Ovary (tissue), 9 donors: ENCODE results near the gene MTSS2. TPM values are rescaled to one million over a fixed set of nuclear protein-coding genes. Genes with fewer than 3 reads are reported as not detected.

Experiments used
- DNase-seq, 5 donors: peaks; one replicate each; pipeline ENCODE4 v3.0.0-alpha.2; 2019 to 2020
- H3K27ac ChIP-seq, 2 donors: fragments of 200-600 bp; one replicate each; pipeline versions ENCODE4 v1.5.1 to v1.8.0; 2019 to 2022
- H3K27me3 ChIP-seq: fragments of 200-600 bp; one replicate; pipeline ENCODE4 v1.8.0; 2022
- H3K36me3 ChIP-seq: fragments of 200-600 bp; sonication (generic); one replicate; pipeline ENCODE4 v1.5.1; 2019
- H3K4me1 ChIP-seq: one replicate; pipeline ENCODE4 v1.8.1; 2013; ENCODE audit warnings: mild to moderate bottlenecking, moderate library complexity; ENCODE audit not compliant: insufficient read depth
- H3K4me3 ChIP-seq: fragments of 200-600 bp; sonication (generic); one replicate; pipeline ENCODE4 v1.5.1; 2017
- H3K9me3 ChIP-seq, 2 donors: fragments of 200-600 bp in 1 of 2; sonication (generic) in 1 of 2; one replicate each; pipeline versions ENCODE4 v1.5.1 to v1.8.1; 2013 to 2019; ENCODE audit warnings: mild to moderate bottlenecking in 1 of 2, moderate library complexity in 1 of 2
- EP300 ChIP-seq: sonication (generic); formaldehyde crosslinking; IDR thresholded peaks from one replicate; pipeline ENCODE4 v1.6.1; 2017; ENCODE audit warnings: antibody characterized with exemption
- POLR2A ChIP-seq: fragments of 450-650 bp; IDR thresholded peaks from one replicate; pipeline ENCODE4 v1.6.1; 2017; ENCODE audit warnings: antibody characterized with exemption, mild to moderate bottlenecking, moderate library complexity
- WGBS, 3 donors: extraction: QIAGEN DNeasy Blood & Tissue Kit in 1 of 3; methylation state at CpG; one replicate each; pipeline versions ENCODE4 v1.1.5 to v1.1.7; 2013 to 2017; 5-methylcytosine and 5-hydroxymethylcytosine counted together
- intact Hi-C, 4 donors: fragments of 100-400 bp; cut with DNase I; formaldehyde crosslinking; loops; one replicate each; pipeline versions ENCODE4 v1.11.0 to v1.15.1; 2022 to 2023
- polyA plus RNA-seq, 2 donors: library from polyadenylated mRNA; stranded (reverse); fragments of 200-250 nt in 1 of 2; fragments of 350-450 nt in 1 of 2; fragmentation: Illumina TruSeq in 1 of 2; extraction: RNeasy Lipid Tissue Mini Kit (QIAGEN cat#74804) in 1 of 2; gene quantifications; one replicate each; pipeline ENCODE4 v1.2.3, GENCODE V29; 2013 to 2014
- total RNA-seq, 7 donors: library from RNA; depleted of rRNA in 2 of 7; stranded (reverse); fragments of >200 nt in 2 of 7; fragmentation: NEBNext Ultra II Directional in 3 of 7; extraction: Animal tissue kit (Norgen Biotek cat#: 25700) in 3 of 7; gene quantifications; one replicate each; pipeline versions ENCODE4 v1.1.0 to v1.2.4, GENCODE V29; 2016 to 2023
- TF ChIP-seq, protein P1 (sequence below), 3 donors: fragments of 450-650 bp in 2 of 3; fragments of 200-600 bp in 1 of 3; IDR thresholded peaks; one replicate each; pipeline versions ENCODE4 v1.5.1 to v1.8.0; 2016 to 2022; ENCODE audit warnings: antibody characterized with exemption in 3 of 3, mild to moderate bottlenecking in 1 of 3
- donor health status: DM: no; HTN: no; CAD: no; lungs with moderate emphysema.
- donor health status: DM: no; HTN: no; CAD: no.
- donor health status: Bipolar disorder and iron deficiency.
- donor health status: DM: yes; HTN: yes; CAD: no.
- donor health status: DM: no; HTN: no; CAD: no.
- donor health status: DM: yes; HTN: yes; CAD: no.

Gene MTSS2
- total and polyA plus RNA-seq, 9 donors: 8.4 to 93.5 (median 40.2) TPM

DNA sequence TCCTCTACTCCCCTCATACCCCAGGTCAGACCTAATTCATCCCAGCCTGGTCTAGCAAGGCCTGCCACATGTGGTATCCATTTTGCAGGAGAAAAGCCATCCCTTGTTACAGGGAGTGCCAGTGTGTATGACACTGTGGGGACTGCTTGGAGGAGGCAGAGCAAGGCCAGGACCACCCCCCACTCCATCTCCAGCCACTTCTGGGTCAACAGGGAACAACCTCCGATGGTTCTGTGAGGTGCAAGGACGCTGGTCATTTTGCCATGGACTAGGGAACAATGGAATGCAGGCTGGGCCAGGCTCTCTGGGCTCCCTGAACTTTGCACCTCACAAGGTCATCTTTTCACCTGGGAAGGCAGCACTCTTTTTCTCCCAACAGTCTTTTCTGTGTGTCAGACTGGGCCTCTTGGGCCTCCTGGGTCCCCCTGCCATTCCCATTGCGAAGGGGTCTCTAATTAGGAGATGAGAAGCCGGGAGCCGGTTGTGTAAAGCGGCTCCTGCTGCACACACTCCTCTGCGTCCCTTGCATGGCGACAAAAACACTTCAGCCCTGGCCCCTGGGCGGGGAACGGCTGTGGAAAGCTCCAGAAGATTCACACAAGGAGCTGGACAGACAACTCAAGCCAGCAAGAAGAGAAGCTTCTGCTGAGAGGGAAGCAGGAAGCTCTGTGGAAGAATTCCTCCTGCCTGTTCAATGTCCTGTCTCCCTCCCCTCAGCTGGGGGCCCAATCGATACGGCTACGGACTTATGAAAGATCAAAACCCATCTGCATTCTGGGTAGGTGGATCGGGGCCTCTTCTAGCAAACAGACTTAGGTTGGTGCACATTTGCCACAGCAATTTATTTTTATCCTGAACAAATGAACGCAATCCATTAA lies 38.5 kb upstream of the MTSS2 start:
- H3K4me1 ChIP-seq: peaks cover 26% of the 10 kb centered on the region
- H3K27ac ChIP-seq: peak overlapping the region; percentile 49 to 86
- no peak for TF ChIP-seq EP300
- TF ChIP-seq POLR2A: no peak
- TF ChIP-seq, protein P1, sequence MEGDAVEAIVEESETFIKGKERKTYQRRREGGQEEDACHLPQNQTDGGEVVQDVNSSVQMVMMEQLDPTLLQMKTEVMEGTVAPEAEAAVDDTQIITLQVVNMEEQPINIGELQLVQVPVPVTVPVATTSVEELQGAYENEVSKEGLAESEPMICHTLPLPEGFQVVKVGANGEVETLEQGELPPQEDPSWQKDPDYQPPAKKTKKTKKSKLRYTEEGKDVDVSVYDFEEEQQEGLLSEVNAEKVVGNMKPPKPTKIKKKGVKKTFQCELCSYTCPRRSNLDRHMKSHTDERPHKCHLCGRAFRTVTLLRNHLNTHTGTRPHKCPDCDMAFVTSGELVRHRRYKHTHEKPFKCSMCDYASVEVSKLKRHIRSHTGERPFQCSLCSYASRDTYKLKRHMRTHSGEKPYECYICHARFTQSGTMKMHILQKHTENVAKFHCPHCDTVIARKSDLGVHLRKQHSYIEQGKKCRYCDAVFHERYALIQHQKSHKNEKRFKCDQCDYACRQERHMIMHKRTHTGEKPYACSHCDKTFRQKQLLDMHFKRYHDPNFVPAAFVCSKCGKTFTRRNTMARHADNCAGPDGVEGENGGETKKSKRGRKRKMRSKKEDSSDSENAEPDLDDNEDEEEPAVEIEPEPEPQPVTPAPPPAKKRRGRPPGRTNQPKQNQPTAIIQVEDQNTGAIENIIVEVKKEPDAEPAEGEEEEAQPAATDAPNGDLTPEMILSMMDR (IDR thresholded peaks at IDR 0.05): no peak
- no peaks in the 10 kb centered on the region for H3K27me3 ChIP-seq
- intact Hi-C loops: no loop called here
- H3K9me3 ChIP-seq: no peaks in the 10 kb centered on the region
- no peaks in the 10 kb centered on the region for H3K36me3 ChIP-seq
- 92 to 95% (median 94%) methylated on average over 15 of the region's 15 CpGs for WGBS, 3 donors
- no peak for DNase-seq
- no peak overlapping the region for H3K4me3 ChIP-seq

DNA sequence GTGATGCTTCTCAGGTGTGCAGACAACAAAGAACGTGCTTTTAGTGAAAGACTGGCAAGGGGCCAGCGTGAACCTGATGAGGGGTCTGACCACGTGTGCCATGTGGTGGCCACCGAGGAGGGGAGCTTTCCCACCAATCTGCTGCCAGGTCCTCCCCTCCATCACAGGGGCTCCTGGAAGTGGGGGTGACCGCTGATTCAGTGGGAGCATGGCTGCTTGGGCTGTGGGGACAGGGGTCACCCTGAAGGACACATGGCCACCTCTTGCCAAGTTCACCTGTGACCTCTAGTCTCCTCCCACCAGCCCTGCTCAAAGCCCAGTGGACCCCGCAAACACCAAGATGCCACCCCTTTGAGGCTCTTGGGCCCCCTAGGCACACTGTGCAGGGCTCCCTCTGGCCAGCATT lies 37.9 kb upstream of the MTSS2 start:
- no peak overlapping the region for H3K27ac ChIP-seq
- H3K4me1 ChIP-seq: peaks cover 26% of the 10 kb centered on the region
- intact Hi-C loops: no loop called here
- no peaks in the 10 kb centered on the region for H3K27me3 ChIP-seq
- DNase-seq: no peak
- no peaks in the 10 kb centered on the region for H3K9me3 ChIP-seq
- 91 to 95% (median 91%) methylated on average over 6 of the region's 6 CpGs for WGBS, 3 donors
- no peak overlapping the region for H3K4me3 ChIP-seq
- TF ChIP-seq EP300 (no peak), POLR2A (no peak)
- TF ChIP-seq, protein P1 (IDR thresholded peaks at IDR 0.05): no peak
- no peaks in the 10 kb centered on the region for H3K36me3 ChIP-seq

DNA sequence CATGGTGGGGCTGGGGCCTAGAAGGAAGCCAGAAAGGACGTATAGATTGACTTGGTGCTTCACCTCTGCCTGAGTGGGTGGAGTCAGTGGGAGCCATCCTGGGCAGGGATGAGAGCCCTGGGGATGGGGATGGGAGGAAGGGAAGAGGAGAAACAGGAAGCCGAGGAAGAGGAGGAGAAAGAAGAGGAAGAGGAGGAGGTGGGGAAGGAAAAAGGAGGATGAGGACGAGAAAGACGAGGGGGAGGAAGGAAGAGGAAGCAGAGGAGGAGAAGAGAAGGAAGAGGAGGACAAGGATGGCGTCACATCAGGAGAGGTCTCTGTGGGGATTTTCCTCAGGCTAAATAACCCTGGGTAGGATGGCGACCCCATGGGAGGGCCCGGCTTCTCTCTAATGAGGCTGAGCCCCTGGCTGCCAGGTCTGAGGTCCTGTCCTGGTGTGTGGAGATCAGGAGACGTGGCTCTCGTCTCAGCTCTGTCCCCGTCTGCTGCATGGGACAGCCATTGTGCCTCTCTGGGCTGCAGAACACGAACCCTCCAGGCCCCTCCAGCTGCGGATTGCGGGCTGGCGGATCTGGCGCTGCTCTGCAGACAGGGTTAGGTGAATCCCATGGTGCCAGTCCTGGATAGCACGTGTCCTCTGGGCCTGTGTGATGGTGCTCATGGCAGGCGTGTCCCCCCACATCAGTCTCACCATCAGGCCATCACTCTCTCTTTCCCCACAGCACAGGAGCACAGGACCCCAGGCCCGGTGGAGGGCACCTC lies 35.5 kb upstream of the MTSS2 start:
- no peak for DNase-seq
- Histone ChIP-seq H3K27ac (no peak overlapping the region), H3K27me3 (no peaks in the 10 kb centered on the region), H3K9me3 (no peaks in the 10 kb centered on the region), H3K36me3 (no peaks in the 10 kb centered on the region), H3K4me3 (no peak overlapping the region), H3K4me1 (peaks cover 21% of the 10 kb centered on the region)
- intact Hi-C loops: no loop called here
- TF ChIP-seq, protein P1 (IDR thresholded peaks at IDR 0.05): no peak
- no peak for TF ChIP-seq POLR2A
- TF ChIP-seq EP300: no peak
- WGBS, 3 donors: 90 to 95% (median 90%) methylated on average over 18 of the region's 18 CpGs

DNA sequence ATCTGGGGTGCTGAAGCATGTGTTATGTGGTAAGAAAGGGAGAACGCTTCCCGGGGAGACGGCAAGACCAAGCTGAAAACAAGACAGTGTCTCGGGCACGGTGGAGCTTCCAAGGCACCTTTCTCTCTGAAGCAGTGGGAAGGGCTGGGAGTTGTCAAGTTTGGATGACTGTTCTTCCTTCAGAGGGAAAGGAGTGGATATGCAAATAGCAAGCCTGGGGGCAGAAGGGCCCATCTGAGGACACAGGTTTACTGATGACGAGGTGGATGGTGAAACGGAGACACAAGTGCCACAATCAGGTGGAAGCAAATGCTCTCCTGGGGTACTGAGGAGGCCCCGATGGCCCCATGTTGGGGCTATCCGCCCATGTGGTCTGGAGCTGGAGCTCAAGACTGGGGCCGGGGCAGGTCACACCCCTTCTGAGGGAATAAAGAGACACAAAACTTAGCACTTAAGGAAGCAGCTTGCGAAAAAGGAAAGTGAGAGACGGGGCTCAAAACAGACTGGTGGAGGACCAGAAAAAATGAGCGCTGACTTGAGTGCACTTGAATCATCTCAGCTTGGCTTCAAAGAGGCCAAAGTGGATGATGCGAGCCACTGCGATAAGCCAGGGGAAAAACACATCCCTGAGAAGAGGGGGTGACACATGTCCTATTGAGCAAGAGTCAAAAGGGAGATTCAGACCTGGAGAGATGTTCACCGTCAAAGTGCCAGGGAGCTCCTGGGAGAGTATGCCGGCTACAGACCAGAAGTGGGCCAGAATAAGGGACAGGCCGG lies 34.8 kb upstream of the MTSS2 start:
- TF ChIP-seq POLR2A: no peak
- TF ChIP-seq, protein P1 (IDR thresholded peaks at IDR 0.05): no peak
- TF ChIP-seq EP300: no peak
- DNase-seq: no peak
- H3K4me3 ChIP-seq: no peak overlapping the region
- peaks cover 20% of the 10 kb centered on the region for H3K4me1 ChIP-seq
- no peak overlapping the region for H3K27ac ChIP-seq
- H3K36me3 ChIP-seq: no peaks in the 10 kb centered on the region
- H3K27me3 ChIP-seq: no peaks in the 10 kb centered on the region
- WGBS, 3 donors: 94 to 97% (median 94%) methylated on average over 18 of the region's 18 CpGs
- intact Hi-C loops: no loop called here
- no peaks in the 10 kb centered on the region for H3K9me3 ChIP-seq
